ENCODE measurements around the gene KDM6A.
"Not testable (repeated sequence)": the region's sequence is repeated elsewhere in the genome, so short reads cannot be mapped to it uniquely, and the experiment has no call there.

The KDM6A gene

GRCh38 chrX:44967221-44967620, 94.2 kb downstream of the KDM6A start:
- no peak for DNase-seq

- DNase-seq, result no peak
Observed at GRCh38 chrX:44970709-44971108, 97.7 kb downstream of the KDM6A start.

- DNase-seq, result no peak
Observed at GRCh38 chrX:44971674-44972073, 98.7 kb downstream of the KDM6A start.

- no peak for DNase-seq
Observed at GRCh38 chrX:44972132-44972531, 99.1 kb downstream of the KDM6A start.

- no peak for DNase-seq
Observed at GRCh38 chrX:44973420-44973932, 100.5 kb downstream of the KDM6A start.

- DNase-seq, result no peak
Observed at GRCh38 chrX:44974451-44974850, 101.5 kb downstream of the KDM6A start.

GRCh38 chrX:44975666-44976263, 102.8 kb downstream of the KDM6A start:
- no peak for DNase-seq

- DNase-seq, result no peak
Observed at GRCh38 chrX:44978976-44979375, 106.0 kb downstream of the KDM6A start.

- DNase-seq, result no peak
Observed at GRCh38 chrX:44980403-44980802, 107.4 kb downstream of the KDM6A start.

- DNase-seq, result no peak
Observed at GRCh38 chrX:44980883-44981282, 107.9 kb downstream of the KDM6A start.

GRCh38 chrX:44989995-44990770, 117.2 kb downstream of the KDM6A start:
- no peak for DNase-seq

GRCh38 chrX:44992775-44993174, 119.8 kb downstream of the KDM6A start:
- DNase-seq, result no peak

- DNase-seq, result no peak
Observed at GRCh38 chrX:44996277-44996676, 123.3 kb downstream of the KDM6A start.

GRCh38 chrX:44997282-44997812, 124.4 kb downstream of the KDM6A start:
- no peak for DNase-seq

GRCh38 chrX:44997888-44998287, 124.9 kb downstream of the KDM6A start:
- no peak for DNase-seq

GRCh38 chrX:44999237-44999636, 126.2 kb downstream of the KDM6A start:
- not testable (repeated sequence) for DNase-seq

GRCh38 chrX:44999872-45000271, 126.9 kb downstream of the KDM6A start:
- DNase-seq, result not testable (repeated sequence)

GRCh38 chrX:45001048-45001447, 128.1 kb downstream of the KDM6A start:
- no peak for DNase-seq

GRCh38 chrX:45003085-45003484, 130.1 kb downstream of the KDM6A start:
- no peak for DNase-seq

GRCh38 chrX:45006002-45006800, 133.2 kb downstream of the KDM6A start:
- DNase-seq, result no peak

- DNase-seq, result no peak
Observed at GRCh38 chrX:45007598-45007997, 134.6 kb downstream of the KDM6A start.

- no peak for DNase-seq
Observed at GRCh38 chrX:45009371-45010000, 136.5 kb downstream of the KDM6A start.

- no peak for DNase-seq
Observed at GRCh38 chrX:45011131-45011530, 138.1 kb downstream of the KDM6A start.

All from stimulated activated CD4-positive, alpha-beta T cell treated with anti-CD3 and anti-CD28 coated beads, Interleukin-4, amount 100 ng/mL, for 1 hour (primary cell).